Left ventricle myocardium inferior (tissue), 1 donor: ENCODE data around the gene BCAR3. TPM values are rescaled to one million over a fixed set of nuclear protein-coding genes. Genes with fewer than 3 reads are reported as not detected.

Source experiments
- DNase-seq: peaks from one replicate; pipeline ENCODE4 v3.0.0-alpha.2; 2020
- H3K27ac ChIP-seq: fragments of 200-600 bp; replicated peaks from 2 replicates; pipeline ENCODE4 v1.8.0; 2021
- H3K27me3 ChIP-seq: fragments of 200-600 bp; 2 replicates; pipeline ENCODE4 v1.8.0; 2021; ENCODE audit warnings: low read depth
- H3K36me3 ChIP-seq: fragments of 200-600 bp; 2 replicates; pipeline ENCODE4 v1.8.0; 2021
- H3K4me1 ChIP-seq: fragments of 200-600 bp; 2 replicates; pipeline ENCODE4 v1.8.0; 2021
- H3K4me3 ChIP-seq: fragments of 200-600 bp; 2 replicates; pipeline ENCODE4 v1.8.0; 2021; ENCODE audit warnings: mild to moderate bottlenecking, moderate library complexity
- H3K9me3 ChIP-seq: fragments of 200-600 bp; replicated peaks from 2 replicates; pipeline ENCODE4 v1.8.0; 2021
- intact Hi-C: fragments of 100-400 bp; cut with micrococcal nuclease; formaldehyde crosslinking; loops from one replicate; pipeline ENCODE4 v1.11.0; 2022
- total RNA-seq: library from RNA; stranded (reverse); fragmentation: NEBNext Ultra II Directional; extraction: Animal tissue kit (Norgen Biotek cat#: 25700); gene quantifications from one replicate; pipeline ENCODE4 v1.2.1, GENCODE V29; 2021
- TF ChIP-seq, protein P1 (sequence below): fragments of 200-600 bp; IDR thresholded peaks from 2 replicates; pipeline ENCODE4 v1.8.0; 2021; ENCODE audit warnings: antibody characterized with exemption, mild to moderate bottlenecking, borderline replicate concordance
- donor health status: DM: no; HTN: yes; CAD: no; lungs with severe emphysema.

Gene BCAR3
- total RNA-seq, 1 donor from 2014 or later: 23.5 TPM

DNA sequence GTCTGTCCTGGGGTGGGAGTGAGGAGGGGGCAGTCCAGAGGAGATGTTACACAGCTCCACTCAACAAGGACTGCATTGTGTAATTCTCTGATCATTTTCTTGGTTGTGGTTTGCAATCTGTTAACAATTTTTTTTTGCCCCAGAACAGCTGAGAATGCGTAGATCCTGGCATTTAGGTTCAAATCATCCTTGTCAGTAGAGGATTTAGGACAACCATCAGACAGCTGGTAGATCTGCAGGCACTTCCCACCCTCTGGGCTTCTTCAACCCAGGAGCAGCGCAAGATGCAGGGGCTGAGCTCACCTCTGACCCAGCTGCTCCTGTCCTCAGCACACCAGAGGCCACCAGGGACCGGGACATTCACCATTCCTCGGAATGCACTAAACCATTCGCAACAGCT lies 13.5 kb downstream of the BCAR3 start:
- Histone ChIP-seq H3K9me3 (no peaks in the 10 kb centered on the region), H3K4me3 (no peak overlapping the region), H3K27ac (no peak overlapping the region), H3K27me3 (no peaks in the 10 kb centered on the region), H3K36me3 (no peaks in the 10 kb centered on the region), H3K4me1 (peaks cover 100% of the 10 kb centered on the region)
- DNase-seq: no peak
- TF ChIP-seq, protein P1, sequence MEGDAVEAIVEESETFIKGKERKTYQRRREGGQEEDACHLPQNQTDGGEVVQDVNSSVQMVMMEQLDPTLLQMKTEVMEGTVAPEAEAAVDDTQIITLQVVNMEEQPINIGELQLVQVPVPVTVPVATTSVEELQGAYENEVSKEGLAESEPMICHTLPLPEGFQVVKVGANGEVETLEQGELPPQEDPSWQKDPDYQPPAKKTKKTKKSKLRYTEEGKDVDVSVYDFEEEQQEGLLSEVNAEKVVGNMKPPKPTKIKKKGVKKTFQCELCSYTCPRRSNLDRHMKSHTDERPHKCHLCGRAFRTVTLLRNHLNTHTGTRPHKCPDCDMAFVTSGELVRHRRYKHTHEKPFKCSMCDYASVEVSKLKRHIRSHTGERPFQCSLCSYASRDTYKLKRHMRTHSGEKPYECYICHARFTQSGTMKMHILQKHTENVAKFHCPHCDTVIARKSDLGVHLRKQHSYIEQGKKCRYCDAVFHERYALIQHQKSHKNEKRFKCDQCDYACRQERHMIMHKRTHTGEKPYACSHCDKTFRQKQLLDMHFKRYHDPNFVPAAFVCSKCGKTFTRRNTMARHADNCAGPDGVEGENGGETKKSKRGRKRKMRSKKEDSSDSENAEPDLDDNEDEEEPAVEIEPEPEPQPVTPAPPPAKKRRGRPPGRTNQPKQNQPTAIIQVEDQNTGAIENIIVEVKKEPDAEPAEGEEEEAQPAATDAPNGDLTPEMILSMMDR: no peak
- intact Hi-C loops: no loop called here

DNA sequence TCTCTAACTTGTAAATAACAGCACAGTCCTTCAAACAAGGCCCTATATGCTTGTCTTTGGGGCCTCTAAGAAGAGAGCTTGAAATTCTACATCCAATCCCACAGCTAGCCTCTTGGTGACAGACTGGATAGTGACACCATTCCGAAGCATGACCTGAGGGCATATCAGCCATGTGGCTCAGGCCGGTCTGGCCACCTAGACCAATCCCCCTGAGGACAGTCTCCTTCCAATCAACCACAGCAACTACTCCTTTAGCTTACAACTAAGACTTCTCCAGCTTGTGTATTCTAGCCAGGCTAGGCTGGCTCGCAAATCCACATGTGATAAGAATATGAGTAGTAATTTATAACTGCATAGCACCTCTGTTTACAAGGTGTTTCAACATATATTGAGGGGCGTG lies 14.0 kb downstream of the BCAR3 start:
- no peaks in the 10 kb centered on the region for H3K9me3 ChIP-seq
- DNase-seq: no peak
- H3K4me3 ChIP-seq: no peak overlapping the region
- TF ChIP-seq, protein P1: no peak
- peak overlapping the region; percentile 65 for H3K27ac ChIP-seq
- H3K4me1 ChIP-seq: peaks cover 100% of the 10 kb centered on the region
- H3K27me3 ChIP-seq: no peaks in the 10 kb centered on the region
- intact Hi-C loops: no loop called here
- no peaks in the 10 kb centered on the region for H3K36me3 ChIP-seq

DNA sequence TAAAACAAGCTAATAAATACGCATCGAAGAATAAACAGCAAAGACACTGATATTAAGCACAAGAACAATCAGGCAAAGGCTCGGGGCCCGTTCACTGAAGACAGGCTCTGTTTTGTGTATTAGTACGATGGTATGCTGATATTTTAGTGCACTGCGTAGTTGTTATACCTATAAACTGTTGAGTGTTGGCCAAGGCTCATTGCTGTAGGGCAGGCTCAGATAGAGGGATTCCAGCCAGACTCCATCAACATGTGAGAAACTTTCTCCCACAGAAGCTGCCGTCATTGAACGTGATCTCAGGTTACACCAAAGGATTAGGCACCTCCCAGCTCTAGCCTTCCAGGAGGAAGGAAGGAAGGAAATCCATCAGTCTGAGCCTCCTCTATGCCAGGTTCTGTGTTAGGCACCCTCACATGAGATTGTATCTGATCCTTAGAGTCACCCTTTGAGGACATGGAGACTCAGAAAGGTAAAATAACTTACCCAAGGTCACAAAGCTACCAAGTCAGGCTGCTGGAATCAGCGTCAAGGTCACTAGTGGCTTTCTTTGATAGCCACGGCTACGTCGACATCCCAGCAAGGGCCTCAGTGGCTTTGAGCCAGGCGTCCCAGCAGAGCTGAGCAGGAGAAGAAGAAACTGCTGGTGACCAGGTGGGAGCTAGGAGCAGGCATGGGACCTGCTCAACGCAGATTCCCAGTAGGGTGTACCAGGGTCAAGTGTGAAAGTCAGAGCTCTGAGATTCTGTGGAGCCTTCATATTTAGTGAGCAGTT lies 14.8 kb downstream of the BCAR3 start:
- Histone ChIP-seq H3K36me3 (no peaks in the 10 kb centered on the region), H3K4me1 (peaks cover 100% of the 10 kb centered on the region), H3K27ac (peak overlapping the region; percentile 65), H3K4me3 (no peak overlapping the region), H3K9me3 (no peaks in the 10 kb centered on the region), H3K27me3 (no peaks in the 10 kb centered on the region)
- DNase-seq: no peak
- TF ChIP-seq, protein P1: no peak
- intact Hi-C loops: no loop called here

DNA sequence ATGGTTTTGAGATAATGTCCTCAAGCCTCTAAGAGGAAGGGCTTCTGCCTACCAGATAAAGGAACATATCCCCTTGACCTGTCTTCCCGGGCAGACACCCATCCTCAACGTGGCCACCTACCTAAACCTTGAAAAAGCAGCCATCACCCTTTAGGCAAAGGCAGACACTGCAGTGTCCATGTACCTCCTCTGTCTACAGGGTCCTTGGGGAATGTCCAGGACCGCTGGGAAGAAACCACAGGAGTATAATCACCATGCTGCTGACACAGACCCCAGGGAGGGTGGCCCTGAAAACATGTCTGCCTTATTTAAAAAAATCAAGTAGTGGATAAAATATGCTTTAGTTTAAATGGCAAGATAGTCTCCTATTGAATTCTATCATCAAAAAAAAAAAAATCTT lies 16.6 kb downstream of the BCAR3 start:
- Histone ChIP-seq H3K36me3 (no peaks in the 10 kb centered on the region), H3K9me3 (no peaks in the 10 kb centered on the region), H3K4me1 (peaks cover 99% of the 10 kb centered on the region), H3K27me3 (no peaks in the 10 kb centered on the region), H3K27ac (peak overlapping the region; percentile 65), H3K4me3 (peak overlapping the region; percentile 12)
- TF ChIP-seq, protein P1: no peak
- intact Hi-C loops: no loop called here
- no peak for DNase-seq

DNA sequence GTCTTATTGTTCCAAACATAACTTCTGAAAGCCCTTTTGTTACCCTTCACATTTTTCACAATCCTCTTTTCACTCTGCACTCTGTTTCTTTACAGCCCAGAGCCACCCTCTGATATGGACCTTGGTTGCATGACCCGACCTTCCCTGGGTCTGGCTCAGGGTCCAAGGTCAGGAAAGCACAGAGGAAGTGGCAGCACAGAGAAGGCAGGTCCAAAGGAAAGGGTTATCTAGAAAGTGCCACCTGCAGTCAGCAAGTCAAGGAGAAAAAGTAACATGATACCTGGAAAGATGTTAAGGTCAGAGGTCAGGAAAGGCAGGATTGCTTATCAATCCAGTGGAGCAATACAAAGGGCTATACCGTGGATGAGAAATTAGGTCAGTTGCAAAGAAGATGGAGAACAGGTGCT lies 18.4 kb downstream of the BCAR3 start:
- Histone ChIP-seq H3K27ac (peak overlapping the region; percentile 65), H3K27me3 (no peaks in the 10 kb centered on the region), H3K9me3 (no peaks in the 10 kb centered on the region), H3K36me3 (no peaks in the 10 kb centered on the region), H3K4me3 (no peak overlapping the region), H3K4me1 (peaks cover 87% of the 10 kb centered on the region)
- TF ChIP-seq, protein P1: no peak
- DNase-seq: no peak
- intact Hi-C loops: no loop called here
